ENCODE data around the gene LMBR1.

- TF ChIP-seq CTCF (IDR thresholded peaks at IDR 0.05; ENCODE audit: insufficient read depth, low read length, poor library complexity, severe bottlenecking) (no peak), EZH2phosphoT487 (conservative IDR thresholded peaks at IDR 0.05; ENCODE audit: low read length) (no peak)
Measured at GRCh38 chr7:156918635-156919034, 25.7 kb upstream of the LMBR1 start.
